HG03108 (cell line): ENCODE measurements around the gene IQCM.
A peak's percentile ranks its signal among the peaks of the same experiment; 100 is the strongest.

Source experiments
- ATAC-seq: cut with Tn5 transposase; IDR thresholded peaks from one replicate; pipeline ENCODE4 v1.9.1; 2021; ENCODE audit warnings: moderate library complexity; ENCODE audit not compliant: unreplicated experiment

IQCM gene

DNA sequence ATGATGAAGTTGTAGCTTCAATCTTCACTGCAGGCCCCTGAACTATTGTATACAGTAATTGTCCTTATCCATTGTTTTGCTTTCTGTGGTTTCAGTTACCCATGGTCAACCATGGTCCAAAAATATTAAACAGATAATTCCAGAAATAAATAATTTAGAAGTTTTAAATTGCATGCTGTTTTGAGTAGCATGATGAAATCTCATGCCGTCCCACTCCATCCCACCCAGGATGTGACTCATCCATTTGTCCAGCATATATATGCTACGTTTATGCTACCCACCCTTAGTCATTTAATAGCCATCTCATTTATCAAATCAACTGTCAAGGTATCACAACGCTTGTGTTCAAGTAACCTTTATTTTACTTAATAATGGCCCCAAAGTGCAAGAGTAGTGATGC, 34.5 kb downstream of the IQCM start:
- no peak for ATAC-seq

DNA sequence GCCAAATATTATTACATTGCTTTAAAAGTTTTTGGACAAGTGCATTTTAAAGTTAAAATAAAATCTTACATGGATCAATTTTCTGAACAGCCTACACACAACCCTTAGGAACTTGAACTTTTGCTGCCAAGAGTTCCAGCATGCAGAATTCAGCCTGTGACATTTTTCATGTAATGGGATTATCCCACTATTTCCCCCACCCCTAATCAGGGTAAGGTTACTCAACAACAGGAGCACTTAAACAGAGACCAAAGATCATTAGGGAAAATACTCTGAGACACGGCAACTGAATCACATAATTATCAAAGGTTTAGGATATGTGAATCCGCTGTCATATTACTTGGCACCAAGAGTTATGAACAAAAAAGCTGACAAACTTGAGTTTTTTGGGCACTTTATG, 47.2 kb downstream of the IQCM start:
- no peak for ATAC-seq

DNA sequence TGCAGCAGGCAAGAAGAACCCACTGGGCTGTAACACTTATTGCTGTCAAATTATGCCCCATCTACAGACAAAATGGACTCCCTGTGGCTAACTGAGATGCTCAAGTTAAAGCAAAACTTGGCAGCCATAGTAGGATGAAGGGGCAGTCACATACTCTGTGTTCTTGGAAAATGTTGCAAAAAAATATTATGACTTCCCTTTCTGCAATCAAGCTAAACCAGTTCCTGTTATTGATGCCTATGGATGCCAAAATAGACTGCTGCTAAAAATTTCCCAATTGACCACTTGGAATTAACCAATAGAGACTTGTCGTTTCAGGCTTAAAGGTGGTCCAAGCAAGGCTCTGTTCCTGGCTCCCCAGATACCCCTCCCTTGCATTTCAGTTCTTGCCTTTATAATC, 49.5 kb downstream of the IQCM start:
- ATAC-seq = no peak

DNA sequence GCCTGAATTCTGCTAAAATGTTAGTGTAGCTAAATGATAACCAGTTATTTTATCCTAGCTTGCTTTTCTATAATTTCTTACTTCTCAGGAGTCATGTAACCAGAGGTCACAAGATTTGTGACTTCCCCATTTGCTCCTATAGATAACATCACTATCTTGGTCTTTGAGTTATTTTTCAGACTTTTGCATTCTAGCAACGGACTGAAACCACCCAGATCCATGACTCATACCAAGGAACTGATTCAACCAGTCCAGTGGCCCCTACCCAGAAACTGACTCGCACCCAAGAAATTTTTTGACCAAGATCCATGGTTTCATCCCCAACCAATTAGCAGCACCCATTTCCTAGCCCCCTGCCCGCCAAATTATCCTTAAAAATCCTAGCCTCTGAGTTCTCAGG, 50.0 kb downstream of the IQCM start:
- ATAC-seq = no peak

DNA sequence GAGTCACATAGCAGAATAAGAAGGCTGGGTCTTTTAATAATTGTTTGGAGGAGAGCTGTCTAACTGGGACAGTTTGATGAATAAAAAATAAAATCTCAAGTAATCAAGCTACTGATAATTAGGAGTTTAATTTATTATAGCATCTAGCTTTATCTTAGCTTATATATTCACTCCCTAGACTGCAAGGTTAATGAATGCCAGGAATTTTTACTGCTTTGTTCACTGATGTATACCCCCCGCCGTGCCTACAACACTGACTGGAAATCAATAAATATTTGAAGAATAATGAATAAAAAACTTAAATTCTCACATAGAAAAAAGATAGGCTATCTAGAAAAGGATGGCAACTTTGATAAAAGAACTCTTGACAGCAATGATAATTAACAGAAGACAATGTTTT, 59.7 kb downstream of the IQCM start:
- no peak for ATAC-seq

DNA sequence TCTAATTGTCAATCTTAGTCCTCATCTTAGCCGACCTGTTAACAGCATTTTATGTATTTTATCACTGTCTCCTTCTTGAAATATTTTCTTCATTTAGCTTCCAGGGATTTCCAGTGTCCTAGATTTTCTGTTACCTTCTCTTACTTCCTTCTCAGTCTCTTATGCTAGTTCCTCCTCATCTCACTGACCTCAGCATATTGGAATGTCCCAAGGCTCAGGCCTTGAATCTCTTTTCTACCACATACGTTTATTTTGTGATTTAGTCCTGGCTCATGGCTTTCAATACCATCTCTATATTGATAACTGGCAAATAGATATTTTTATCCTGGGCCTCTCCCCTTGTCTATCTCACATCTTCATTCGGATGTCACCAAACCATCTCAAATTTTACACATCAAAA, 61.1 kb downstream of the IQCM start:
- no peak for ATAC-seq

DNA sequence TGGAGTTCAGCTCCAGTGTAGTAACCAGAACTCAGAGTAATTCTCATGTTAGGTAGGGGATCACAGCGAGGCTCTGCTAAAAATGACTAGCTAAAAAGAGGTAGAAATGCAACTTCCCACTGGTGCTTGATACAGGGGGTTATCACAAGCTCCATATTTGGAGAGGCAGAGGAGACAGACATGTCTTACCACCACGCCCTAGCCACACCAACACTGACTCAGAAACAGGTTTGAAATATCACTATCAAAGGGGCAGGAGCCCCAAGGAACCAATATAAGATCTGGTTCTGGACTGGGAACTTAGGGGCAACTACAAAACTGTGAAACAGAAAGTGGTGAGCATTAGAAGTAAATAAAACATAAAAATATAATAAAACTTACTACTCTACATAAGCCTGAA, 62.9 kb downstream of the IQCM start:
- ATAC-seq = no peak

DNA sequence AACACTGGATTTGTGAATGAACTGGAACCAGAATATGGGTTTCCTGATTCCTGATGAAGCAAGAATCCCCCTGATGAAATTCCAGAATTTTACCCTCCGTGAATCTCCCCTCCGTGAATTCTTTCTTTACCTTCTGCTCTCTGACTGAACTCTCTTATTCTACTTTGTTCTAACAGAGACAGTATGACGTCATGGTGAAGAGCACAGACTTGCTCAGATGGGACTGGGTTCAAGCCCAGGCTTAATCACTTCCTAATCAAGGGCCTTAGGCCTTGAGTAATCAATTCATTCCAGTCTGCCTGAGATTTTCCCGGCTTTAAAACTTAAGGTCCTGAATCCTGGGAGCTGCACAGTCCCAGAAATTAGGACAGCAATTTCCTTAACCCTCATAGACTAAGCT, 64.5 kb downstream of the IQCM start:
- no peak for ATAC-seq

DNA sequence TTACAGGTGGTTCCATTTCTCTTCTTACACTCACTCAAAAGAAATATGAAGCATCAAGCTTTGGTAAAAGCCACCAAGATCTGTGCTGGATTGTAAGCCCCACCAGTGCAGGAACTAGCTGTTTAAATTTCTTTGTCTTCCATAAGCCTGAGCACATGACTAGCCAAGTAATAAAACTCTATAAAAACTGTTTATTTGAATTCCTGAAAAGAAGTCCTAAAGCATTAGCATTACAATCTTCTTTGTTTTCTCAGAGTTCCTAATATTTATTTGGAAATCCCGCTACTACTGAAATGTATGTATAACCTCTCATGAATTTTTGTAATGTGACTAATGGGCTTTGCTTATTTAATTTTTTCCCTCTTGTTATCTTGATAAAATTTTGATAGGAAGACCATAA, 65.9 kb downstream of the IQCM start:
- ATAC-seq = no peak

DNA sequence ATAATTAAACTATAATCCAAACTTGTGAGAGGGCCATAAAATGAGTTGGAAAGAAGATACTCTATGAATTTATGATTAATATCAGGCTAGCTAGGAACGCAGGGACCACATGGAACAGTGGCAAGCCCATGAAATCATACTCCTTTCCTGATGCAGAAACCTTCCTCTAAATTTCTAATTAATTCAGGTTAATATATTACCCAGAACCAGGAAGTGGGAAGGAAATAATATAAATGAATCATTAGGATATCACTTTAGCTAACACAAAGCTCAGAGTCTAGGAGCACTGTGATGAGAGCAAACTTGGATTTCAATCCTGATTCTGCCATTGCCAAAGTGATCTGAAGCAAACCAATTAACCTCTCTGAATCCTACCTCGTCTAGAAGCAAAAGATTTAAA, 68.0 kb downstream of the IQCM start:
- ATAC-seq = no peak

DNA sequence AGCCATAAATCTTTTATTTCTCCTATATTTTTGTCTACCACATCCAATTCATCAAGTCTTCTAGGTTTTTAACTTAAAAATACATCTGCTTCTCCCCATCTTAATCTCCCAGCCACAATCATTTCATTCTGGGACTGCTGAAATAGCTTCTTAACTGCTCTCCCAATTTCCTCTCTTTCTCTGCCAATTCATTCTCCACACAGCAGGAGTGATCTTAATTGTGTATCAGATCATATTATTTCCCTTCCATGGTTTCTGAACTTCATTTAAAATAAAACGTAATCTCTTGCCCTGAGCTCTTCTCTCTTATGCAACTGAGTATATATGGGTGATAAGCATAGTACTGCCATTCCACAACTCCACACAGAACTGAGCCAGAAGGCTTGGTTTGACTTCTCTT, 69.4 kb downstream of the IQCM start:
- ATAC-seq = no peak

DNA sequence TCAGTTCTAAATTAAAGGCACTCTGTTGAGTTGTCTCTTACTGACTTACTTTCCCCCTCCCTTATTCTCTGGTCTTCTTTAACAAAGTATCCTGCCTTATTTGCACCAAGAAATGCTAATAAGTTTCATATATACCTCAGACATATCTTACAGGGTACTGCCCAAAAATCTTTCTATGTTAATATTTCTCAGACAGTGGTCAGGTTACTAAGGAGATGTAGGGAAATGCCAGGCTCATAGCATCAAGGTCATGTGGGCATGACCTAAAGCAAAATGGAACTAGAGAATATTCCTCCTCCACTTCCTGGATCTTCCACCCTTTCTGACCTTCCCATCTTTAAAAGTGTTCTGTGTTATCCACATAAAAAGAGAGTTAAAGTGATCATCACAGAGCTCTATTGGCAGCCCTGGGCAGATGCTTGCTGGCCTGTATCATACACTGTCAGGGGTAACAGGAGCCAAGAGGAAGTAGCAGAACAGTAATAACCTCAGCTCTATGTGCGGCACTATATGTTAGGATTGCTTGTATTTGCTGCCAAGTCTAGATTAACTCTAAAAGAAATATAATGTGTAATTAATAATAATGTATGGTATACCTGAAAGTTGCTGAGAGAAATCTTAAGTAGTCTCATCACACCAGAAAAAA, 74.3 kb downstream of the IQCM start:
- ATAC-seq = peak; percentile 45

DNA sequence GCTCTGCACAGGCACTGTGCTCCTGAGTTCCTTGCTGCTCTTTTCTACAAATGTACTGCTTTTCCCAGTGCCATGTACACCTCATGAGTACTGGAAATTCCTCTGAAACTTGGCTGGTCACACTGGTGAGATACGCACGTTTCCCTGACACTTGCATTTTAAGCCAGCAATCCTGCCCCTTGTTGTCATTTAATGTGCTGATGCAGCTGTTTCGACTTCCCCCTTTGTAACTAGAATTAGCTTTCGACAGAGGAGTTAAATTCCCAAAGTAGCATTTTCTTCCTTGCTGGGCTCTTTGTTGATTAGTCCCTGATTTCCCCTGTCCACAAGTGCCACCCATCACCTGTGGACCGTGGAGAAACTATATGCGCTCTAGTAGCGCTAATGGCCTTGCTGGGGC, 77.5 kb downstream of the IQCM start:
- ATAC-seq = no peak

DNA sequence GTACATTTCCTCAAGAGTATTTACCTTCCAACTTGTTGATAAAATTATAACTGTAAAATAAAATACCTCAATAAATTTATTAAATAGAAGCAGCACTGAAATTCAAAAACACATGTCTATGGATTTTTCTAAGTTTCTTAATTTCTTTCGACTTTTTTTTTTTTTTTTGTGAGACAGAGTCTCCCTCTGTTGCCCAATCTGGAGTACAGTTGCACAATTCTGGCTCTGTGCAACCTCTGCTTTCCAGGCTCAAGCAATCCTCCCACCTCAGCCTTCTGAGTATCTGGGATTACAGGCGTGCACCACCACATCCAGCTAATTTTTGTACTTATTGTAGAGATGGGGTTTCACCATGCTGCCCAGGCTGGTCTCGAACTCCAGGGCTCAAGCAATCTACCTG, 79.8 kb downstream of the IQCM start:
- no peak for ATAC-seq

DNA sequence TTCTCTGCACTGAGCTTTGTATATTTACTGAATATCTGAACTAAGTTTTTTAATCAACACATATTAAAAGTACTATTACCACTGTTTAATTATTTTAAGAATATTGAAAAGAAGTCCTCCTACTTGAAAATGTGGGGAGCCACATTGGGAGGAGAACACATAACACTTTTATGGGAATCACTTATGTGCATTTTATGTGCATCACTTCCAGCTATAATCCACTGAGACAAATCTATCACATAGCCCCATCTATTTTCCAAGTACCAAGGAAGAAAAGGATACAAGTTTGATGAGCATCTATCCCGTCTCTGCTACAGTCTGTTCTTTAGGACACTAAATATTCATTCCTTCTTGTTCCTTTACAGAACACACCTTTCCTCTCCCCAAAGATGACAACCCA, 87.2 kb downstream of the IQCM start:
- ATAC-seq = no peak

DNA sequence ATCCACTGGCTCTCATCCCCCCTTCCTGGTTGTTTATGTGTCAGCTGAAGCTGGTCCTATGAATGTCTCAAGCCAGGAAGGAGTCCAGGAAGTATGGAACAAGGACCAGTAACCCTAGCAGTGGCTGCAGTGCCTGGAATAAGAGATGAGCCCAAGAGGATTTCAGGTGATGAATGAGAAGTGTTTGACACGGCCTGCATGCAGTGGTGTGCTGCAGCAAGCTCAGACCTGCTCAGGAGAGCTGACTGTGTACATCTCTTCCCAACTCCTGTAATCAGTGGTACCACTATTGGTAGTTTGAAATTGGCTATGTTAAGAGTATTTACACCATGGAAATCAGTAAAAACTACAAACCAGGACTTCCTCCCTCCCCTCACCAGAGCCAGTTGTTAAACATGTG, 88.0 kb downstream of the IQCM start:
- no peak for ATAC-seq

DNA sequence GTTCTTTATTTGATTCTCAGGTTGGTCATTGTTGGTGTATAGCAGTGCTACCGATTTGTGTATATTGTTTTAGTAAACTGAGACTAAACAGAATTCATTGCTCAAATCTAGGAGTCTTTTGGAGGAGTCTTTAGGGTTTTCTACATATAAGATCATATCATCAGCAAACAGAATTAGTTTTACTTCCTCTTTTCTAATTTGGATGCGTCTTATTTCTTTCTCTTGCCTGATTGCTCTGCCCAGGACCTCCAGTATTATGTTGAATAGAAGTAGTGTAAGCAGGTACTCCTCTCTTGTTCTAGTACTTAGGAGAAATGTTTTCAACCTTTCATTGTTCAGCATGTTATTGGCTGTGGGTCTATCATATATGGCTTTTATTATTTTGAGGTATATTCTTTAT, 92.6 kb downstream of the IQCM start:
- no peak for ATAC-seq

DNA sequence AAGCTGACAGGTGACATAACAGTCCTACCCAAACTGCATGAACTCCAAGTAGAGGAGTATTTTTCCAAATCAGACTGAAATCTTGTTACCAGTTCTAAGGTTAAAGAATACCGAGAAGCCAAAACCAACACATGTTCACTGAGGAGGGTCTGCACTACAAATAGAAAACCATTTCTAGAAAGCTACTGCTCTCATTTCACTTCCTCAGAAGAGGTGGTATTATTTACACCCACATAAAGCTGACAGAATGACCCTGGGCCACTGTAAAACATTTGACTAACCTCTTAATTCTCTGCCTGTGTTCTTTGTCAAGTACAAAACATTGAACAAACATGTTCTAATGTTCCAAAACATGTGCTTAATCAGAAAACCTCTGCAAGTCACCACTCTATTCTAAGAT, 95.8 kb downstream of the IQCM start:
- ATAC-seq = no peak

DNA sequence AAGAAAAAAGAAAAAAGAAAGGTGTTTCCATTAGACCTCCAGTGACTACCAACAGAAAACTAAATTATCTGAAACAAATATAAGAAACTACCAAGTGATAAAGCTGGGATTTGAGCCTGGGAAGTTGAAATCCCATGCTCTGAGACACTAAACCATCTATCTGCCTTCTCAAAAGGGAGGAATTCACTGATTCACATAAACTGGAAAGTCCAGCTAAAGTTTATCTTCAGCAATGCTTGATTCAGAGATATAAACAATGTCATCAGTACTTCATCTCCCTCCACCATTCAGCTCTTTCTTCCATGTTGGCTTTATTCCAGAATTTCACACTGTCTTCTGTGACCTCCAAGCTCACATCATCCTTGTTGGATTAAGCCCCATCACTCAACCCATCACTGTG, 96.3 kb downstream of the IQCM start:
- ATAC-seq = no peak

DNA sequence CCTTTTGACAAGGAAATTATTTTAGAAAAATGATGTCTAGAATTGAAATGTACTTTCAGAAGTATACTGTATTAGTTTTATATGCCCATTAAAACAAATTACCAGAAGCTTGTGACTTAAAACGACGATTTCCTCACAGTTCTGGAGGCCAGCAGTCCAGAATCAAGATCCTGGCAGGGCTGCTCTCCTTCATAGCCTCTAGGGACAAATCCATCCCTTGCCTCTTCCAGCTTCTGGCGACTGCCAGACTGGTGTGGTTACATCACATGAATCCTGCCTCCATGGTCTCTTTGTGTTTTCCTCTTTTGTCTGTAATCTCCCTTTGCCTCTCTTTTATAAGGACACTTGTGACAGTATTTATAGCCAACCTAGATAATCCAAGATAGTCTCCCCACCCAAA, 97.1 kb downstream of the IQCM start:
- ATAC-seq = no peak

DNA sequence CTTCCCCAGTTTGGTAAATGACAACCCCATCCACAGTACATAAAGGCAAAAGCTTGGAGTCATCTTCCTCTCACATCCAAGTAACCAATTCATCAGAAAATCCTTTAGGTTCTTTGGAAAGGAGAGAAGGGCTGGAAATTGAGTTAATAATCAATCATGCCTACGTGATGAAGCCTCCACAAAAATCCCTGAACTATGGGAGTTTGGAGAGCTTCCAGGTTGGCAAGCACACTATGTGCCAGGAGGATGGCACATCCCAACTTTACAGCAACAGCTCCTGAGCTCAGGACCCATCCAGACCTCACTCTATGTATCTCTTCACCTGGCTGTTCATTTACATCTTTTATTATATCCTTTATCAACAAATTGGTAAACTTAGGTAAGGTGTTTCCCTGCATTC, 98.9 kb downstream of the IQCM start:
- no peak for ATAC-seq

DNA sequence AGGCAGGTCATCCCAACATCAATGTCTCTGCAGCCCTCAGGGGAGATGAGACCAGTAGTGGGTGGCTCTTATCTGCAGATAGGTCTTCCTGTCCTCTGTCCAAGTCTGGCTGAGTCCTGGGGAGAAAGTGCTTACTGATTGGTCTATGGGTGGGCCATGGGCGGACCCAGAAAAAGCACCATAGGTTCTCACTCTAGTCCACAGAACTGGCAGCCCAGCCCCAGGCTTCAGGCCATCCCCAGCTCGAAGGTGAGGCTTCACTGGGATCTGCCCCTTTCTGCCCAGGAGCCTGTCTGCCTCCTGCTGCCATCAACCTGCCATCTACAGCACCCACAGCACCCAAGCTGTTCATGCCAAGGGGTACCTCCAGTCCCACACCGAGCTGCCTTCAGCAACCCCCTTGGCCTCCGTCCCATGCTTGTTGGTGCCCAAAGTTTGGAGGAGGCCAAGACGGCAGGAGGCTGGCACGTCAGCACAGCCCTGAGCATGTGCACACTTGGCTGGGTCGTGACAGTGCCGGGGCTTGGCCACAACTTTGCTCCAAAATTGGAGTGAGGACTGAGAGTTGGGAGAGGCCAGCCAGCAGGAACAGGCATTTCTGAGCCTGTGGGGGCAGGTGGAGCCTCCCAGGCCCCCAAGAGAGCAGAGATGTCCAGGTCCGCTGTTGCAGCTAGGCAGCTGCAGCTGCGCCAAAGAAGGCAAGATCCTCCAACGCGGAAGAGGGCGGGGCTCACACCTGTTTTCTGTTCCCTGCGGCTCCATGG, 99.6 kb downstream of the IQCM start:
- ATAC-seq = no peak

DNA sequence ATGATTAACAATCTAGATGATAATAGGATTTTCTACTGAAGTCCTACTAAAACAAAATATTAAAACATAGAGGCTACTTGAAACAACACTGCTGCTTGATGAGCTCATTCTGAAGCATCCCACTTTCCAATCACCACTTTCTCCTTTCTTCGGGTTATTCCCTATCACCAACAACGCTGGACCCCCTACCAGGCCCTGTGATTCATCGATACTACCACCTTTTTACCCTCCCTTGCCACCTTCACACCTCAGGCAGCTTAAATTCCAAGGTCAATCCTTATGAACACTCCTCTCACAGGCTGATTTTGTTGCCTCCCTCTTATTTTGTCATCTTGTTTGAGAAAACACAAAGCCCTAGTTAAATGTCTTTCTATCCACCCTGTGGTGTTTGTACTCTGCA, 102.6 kb downstream of the IQCM start:
- ATAC-seq = no peak
